ENCODE measurements around the gene MTARC2. TPM values are rescaled to one million over a fixed set of nuclear protein-coding genes. Genes with fewer than 3 reads are reported as not detected.
A peak's percentile ranks its signal among the peaks of the same experiment; 100 is the strongest.
"Not testable (repeated sequence)": the region's sequence is repeated elsewhere in the genome, so short reads cannot be mapped to it uniquely, and the experiment has no call there.

MTARC2 gene
- total and polyA plus RNA-seq, 7 donors, result 4.1 to 12.4 (median 8.8) TPM

- no peaks in the 10 kb centered on the region for H3K36me3 ChIP-seq (ENCODE audit: insufficient read depth in 1 of 2, low read depth in 1 of 2)
- no peaks in the 10 kb centered on the region for H3K9me3 ChIP-seq
- no peaks in the 10 kb centered on the region for H3K27me3 ChIP-seq (ENCODE audit: insufficient read depth in 3 of 3, low read length in 2 of 3)
- DNase-seq, result peak; percentile 70 to 86
- no peaks in the 10 kb centered on the region for H3K4me1 ChIP-seq
- 5 to 8% (median 6%) methylated on average over 15 of the region's 15 CpGs for WGBS, 3 donors
- TF ChIP-seq CTCF (IDR thresholded peaks at IDR 0.05), result peak; percentile 75
- peak overlapping the region; percentile 35 for H3K4me3 ChIP-seq
- H3K27ac ChIP-seq, result peak overlapping the region; percentile 3
- intact Hi-C loops (cut with DNase I), result loop anchor here (2.0 to 5.0 kb wide), 3 partner anchors 41 to 441 kb away; partner anchors contain the start of gene C1orf115 (in 2 of the 2)
- peak; percentile 87 to 99 (median 94) for ATAC-seq
These were observed 15.0 kb upstream of the MTARC2 start for GRCh38 chr1:220733086-220733601.

GRCh38 chr1:220734571-220735326 lies 13.4 kb upstream of the MTARC2 start:
- intact Hi-C loops (cut with DNase I), result loop anchor here (5.0 kb wide), 2 partner anchors 42 to 442 kb away; partner anchors contain the start of gene C1orf115 (in 1 of the 2)

GRCh38 chr1:220736283-220736682 lies 11.8 kb upstream of the MTARC2 start:
- H3K4me1 ChIP-seq; H3K9me3 ChIP-seq; H3K27me3 ChIP-seq (ENCODE audit: insufficient read depth in 3 of 3, low read length in 2 of 3); intact Hi-C loops (cut with DNase I); H3K36me3 ChIP-seq (ENCODE audit: insufficient read depth in 1 of 2, low read depth in 1 of 2); H3K4me3 ChIP-seq; ATAC-seq; H3K27ac ChIP-seq; DNase-seq: not testable (repeated sequence)
- 98 to 100% (median 98%) methylated on average over 7 of the region's 7 CpGs for WGBS, 3 donors

More at GRCh38 chr1:220734571-220735326, 13.4 kb upstream of the MTARC2 start:
- Histone ChIP-seq H3K9me3 (no peaks in the 10 kb centered on the region), H3K27ac (no peak overlapping the region), H3K4me3 (no peak overlapping the region), H3K4me1 (no peaks in the 10 kb centered on the region), H3K36me3 (ENCODE audit: insufficient read depth in 1 of 2, low read depth in 1 of 2) (no peaks in the 10 kb centered on the region), H3K27me3 (ENCODE audit: insufficient read depth in 3 of 3, low read length in 2 of 3) (no peaks in the 10 kb centered on the region)
- no peak for DNase-seq
- TF ChIP-seq CTCF (IDR thresholded peaks at IDR 0.05), result no peak
- 86 to 92% (median 89%) methylated on average over 11 of the region's 11 CpGs for WGBS, 3 donors
- no peak for ATAC-seq

GRCh38 chr1:220741349-220741748 lies 6.8 kb upstream of the MTARC2 start:
- Histone ChIP-seq H3K4me3 (no peak overlapping the region), H3K9me3 (no peaks in the 10 kb centered on the region), H3K27ac (no peak overlapping the region), H3K36me3 (ENCODE audit: insufficient read depth in 1 of 2, low read depth in 1 of 2) (no peaks in the 10 kb centered on the region), H3K27me3 (ENCODE audit: insufficient read depth in 3 of 3, low read length in 2 of 3) (peaks cover 0 to 3% (median 0%) of the 10 kb centered on the region in 3 donors), H3K4me1 (no peaks in the 10 kb centered on the region)
- intact Hi-C loops (cut with DNase I), result no loop called here
- TF ChIP-seq CTCF (IDR thresholded peaks at IDR 0.05), result no peak
- WGBS, 3 donors, result 52 to 77% (median 60%) methylated on average over 2 of the region's 2 CpGs
- ATAC-seq (no peak), DNase-seq (no peak)

GRCh38 chr1:220741825-220742224 lies 6.3 kb upstream of the MTARC2 start:
- intact Hi-C loops (cut with DNase I), result no loop called here
- H3K4me1 ChIP-seq, result no peaks in the 10 kb centered on the region
- H3K27ac ChIP-seq, result no peak overlapping the region
- DNase-seq (no peak), ATAC-seq (no peak)
- no peak for TF ChIP-seq CTCF (IDR thresholded peaks at IDR 0.05)
- 100% methylated on average over 1 of the region's 1 CpG for WGBS, 3 donors
- no peak overlapping the region for H3K4me3 ChIP-seq
- H3K27me3 ChIP-seq (ENCODE audit: insufficient read depth in 3 of 3, low read length in 2 of 3), result peaks cover 0 to 3% (median 0%) of the 10 kb centered on the region in 3 donors
- H3K9me3 ChIP-seq, result no peaks in the 10 kb centered on the region
- H3K36me3 ChIP-seq (ENCODE audit: insufficient read depth in 1 of 2, low read depth in 1 of 2), result no peaks in the 10 kb centered on the region
